Neural cell (in vitro differentiated cells): Measurements from ENCODE around the gene ZBTB25. TPM values are rescaled to one million over a fixed set of nuclear protein-coding genes. Genes with fewer than 3 reads are reported as not detected.

ENCODE experiments used
- H2AFZ ChIP-seq: fragments of 200-600, 300-800 bp; sonication (generic), shearing (Covaris generic); 2 replicates; pipeline ENCODE4 v1.6.0; 2014; ENCODE audit warnings: low read depth, mild to moderate bottlenecking, antibody characterized with exemption, low read length, moderate library complexity
- H3F3A ChIP-seq: fragments of 200-600 bp; shearing (Covaris generic); 2 replicates; pipeline ENCODE4 v1.6.1; 2016; ENCODE audit warnings: mild to moderate bottlenecking, moderate library complexity, mixed read lengths, antibody characterized with exemption, low read length; ENCODE audit not compliant: insufficient read depth, poor library complexity, severe bottlenecking
- H3K27ac ChIP-seq: fragments of 200-600, 300-800 bp; sonication (generic), shearing (Covaris generic); 2 replicates; pipeline ENCODE4 v1.5.1; 2014; ENCODE audit warnings: mild to moderate bottlenecking, low read length, moderate library complexity
- H3K27me3 ChIP-seq: fragments of 300-800, 200-600 bp; sonication (generic), shearing (Covaris generic); 2 replicates; pipeline ENCODE4 v1.6.0; 2014; ENCODE audit warnings: mild to moderate bottlenecking, low read depth, low read length, moderate library complexity; ENCODE audit not compliant: insufficient read depth
- H3K36me3 ChIP-seq: fragments of 300-800, 200-600 bp; sonication (generic), shearing (Covaris generic); 2 replicates; pipeline ENCODE4 v1.5.1; 2014; ENCODE audit warnings: mild to moderate bottlenecking, antibody characterized with exemption, low read length, moderate library complexity; ENCODE audit not compliant: insufficient read depth
- H3K4me2 ChIP-seq: fragments of 300-800, 200-600 bp; sonication (generic), shearing (Covaris generic); 2 replicates; pipeline ENCODE4 v1.6.0; 2014; ENCODE audit warnings: mild to moderate bottlenecking, low read length
- H3K4me3 ChIP-seq: fragments of 300-800, 200-600 bp; sonication (generic), shearing (Covaris generic); 2 replicates; pipeline ENCODE4 v1.5.1; 2014; ENCODE audit warnings: mild to moderate bottlenecking, low read length, moderate library complexity
- H3K79me2 ChIP-seq: fragments of 200-600 bp; shearing (Covaris generic); replicated peaks from 2 replicates; pipeline ENCODE4 v1.6.0; 2014; ENCODE audit warnings: mild to moderate bottlenecking, low read length, moderate library complexity; ENCODE audit not compliant: insufficient read depth
- H3K9ac ChIP-seq: fragments of 300-800, 200-600 bp; sonication (generic), shearing (Covaris generic); 2 replicates; pipeline ENCODE4 v1.6.1; 2016; ENCODE audit warnings: mild to moderate bottlenecking, low read length, mixed read lengths
- H3K9me2 ChIP-seq: fragments of 200-600 bp; shearing (Covaris generic); 2 replicates; pipeline ENCODE4 v1.6.1; 2016; ENCODE audit warnings: mild to moderate bottlenecking, low read length, mixed read lengths; ENCODE audit not compliant: insufficient read depth
- H3K9me3 ChIP-seq: fragments of 200-600, 300-800 bp; sonication (generic), shearing (Covaris generic); 2 replicates; pipeline ENCODE4 v1.6.1; 2016; ENCODE audit warnings: mild to moderate bottlenecking, mixed run types, low read length, moderate library complexity, mixed read lengths
- H4K20me1 ChIP-seq: fragments of 200-600 bp; shearing (Covaris generic); 2 replicates; pipeline ENCODE4 v1.6.1; 2016; ENCODE audit warnings: mild to moderate bottlenecking, mixed run types; ENCODE audit not compliant: insufficient read depth
- CTCF ChIP-seq: fragments of 450-650 bp; IDR thresholded peaks from 2 replicates; pipeline ENCODE4 v1.5.1; 2014; ENCODE audit warnings: antibody characterized with exemption, mild to moderate bottlenecking, moderate library complexity; ENCODE audit not compliant: poor library complexity, severe bottlenecking
- EP300 ChIP-seq: fragments of 450-650 bp; conservative IDR thresholded peaks from 2 replicates; pipeline ENCODE4 v1.6.1; 2014; ENCODE audit warnings: antibody characterized with exemption, mild to moderate bottlenecking, moderate library complexity; ENCODE audit not compliant: poor library complexity, severe bottlenecking
- EZH2 ChIP-seq: fragments of 200-600, 300-800 bp; shearing (Covaris generic), sonication (generic); IDR thresholded peaks from 2 replicates; pipeline ENCODE4 v1.6.1; 2014; ENCODE audit warnings: antibody characterized with exemption, low read length, borderline replicate concordance, mild to moderate bottlenecking; ENCODE audit not compliant: insufficient read depth, poor library complexity, severe bottlenecking
- MXI1 ChIP-seq: fragments of 450-650 bp; conservative IDR thresholded peaks from 2 replicates; pipeline ENCODE4 v1.6.1; 2014; ENCODE audit warnings: antibody characterized with exemption, mild to moderate bottlenecking; ENCODE audit not compliant: poor library complexity, severe bottlenecking
- POLR2AphosphoS5 ChIP-seq: IDR thresholded peaks from 2 replicates; pipeline ENCODE4 v1.6.1; 2012
- RAD21 ChIP-seq: fragments of 450-650 bp; conservative IDR thresholded peaks from 2 replicates; pipeline ENCODE4 v1.6.1; 2014; ENCODE audit warnings: antibody characterized with exemption, mild to moderate bottlenecking, moderate library complexity
- SMC3 ChIP-seq: fragments of 450-650 bp; conservative IDR thresholded peaks from 2 replicates; pipeline ENCODE4 v1.6.1; 2014; ENCODE audit warnings: antibody characterized with exemption, mild to moderate bottlenecking, moderate library complexity; ENCODE audit not compliant: poor library complexity
- TAF1 ChIP-seq: IDR thresholded peaks from 2 replicates; pipeline ENCODE4 v1.6.1; 2012; ENCODE audit warnings: low read depth
- polyA plus RNA-seq: library from polyadenylated mRNA; depleted of rRNA; stranded (reverse); fragments of >200 nt; gene quantifications from 2 replicates; pipeline ENCODE4 v1.2.3, GENCODE V29; 2014
- TF ChIP-seq, protein P1 (sequence below): IDR thresholded peaks from 2 replicates; pipeline ENCODE4 v1.6.1; 2012; ENCODE audit warnings: borderline replicate concordance

Gene ZBTB25
- polyA plus RNA-seq, 1 donor from 2014 or later = 5.3 TPM

DNA sequence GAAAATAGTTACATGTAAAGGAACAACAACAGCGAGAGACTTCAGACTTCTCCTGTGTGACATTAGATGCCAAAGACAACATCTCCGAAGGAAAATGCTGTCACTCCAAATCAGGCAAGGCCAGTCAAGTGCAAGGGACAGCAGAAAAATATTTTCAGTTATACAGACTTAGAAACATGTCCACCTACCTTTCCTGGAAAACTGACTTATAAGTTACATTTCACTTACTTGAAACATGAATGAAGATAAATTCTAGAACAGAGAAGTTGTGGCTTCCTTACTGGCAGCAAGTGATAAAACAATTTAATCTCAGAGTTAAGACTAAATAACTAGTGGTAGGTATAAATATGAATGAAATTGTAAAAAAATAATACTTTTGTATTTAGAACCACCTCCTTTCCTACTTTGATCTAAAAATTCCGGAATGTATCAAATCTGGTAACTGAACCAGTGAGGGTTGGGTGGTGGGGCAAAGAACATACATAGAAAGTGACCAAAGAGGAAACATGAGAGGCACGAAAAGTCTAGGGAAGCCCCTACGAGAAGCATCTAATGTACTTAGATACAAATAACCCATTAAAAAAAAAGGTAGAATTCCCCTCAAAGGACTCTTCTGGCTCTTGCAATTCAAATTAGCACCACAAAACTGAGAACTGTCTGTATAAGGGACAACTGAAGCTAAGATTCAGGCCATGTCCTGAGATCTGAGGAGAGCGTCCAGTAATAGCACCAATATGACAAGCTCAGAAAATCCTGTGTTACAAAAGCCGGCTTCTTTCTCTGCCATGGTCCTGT lies 94.3 kb downstream of the ZBTB25 start:
- Histone ChIP-seq H2AFZ (no peak overlapping the region), H3K9me2 (no peaks in the 10 kb centered on the region), H3F3A (no peaks in the 10 kb centered on the region), H3K9ac (no peak overlapping the region), H3K27ac (no peak overlapping the region), H3K9me3 (no peaks in the 10 kb centered on the region), H4K20me1 (no peaks in the 10 kb centered on the region), H3K36me3 (no peaks in the 10 kb centered on the region), H3K79me2 (no peaks in the 10 kb centered on the region), H3K4me2 (no peak overlapping the region), H3K4me3 (no peak overlapping the region), H3K27me3 (no peaks in the 10 kb centered on the region)
- no peak for TF ChIP-seq RAD21
- TF ChIP-seq, protein P1, sequence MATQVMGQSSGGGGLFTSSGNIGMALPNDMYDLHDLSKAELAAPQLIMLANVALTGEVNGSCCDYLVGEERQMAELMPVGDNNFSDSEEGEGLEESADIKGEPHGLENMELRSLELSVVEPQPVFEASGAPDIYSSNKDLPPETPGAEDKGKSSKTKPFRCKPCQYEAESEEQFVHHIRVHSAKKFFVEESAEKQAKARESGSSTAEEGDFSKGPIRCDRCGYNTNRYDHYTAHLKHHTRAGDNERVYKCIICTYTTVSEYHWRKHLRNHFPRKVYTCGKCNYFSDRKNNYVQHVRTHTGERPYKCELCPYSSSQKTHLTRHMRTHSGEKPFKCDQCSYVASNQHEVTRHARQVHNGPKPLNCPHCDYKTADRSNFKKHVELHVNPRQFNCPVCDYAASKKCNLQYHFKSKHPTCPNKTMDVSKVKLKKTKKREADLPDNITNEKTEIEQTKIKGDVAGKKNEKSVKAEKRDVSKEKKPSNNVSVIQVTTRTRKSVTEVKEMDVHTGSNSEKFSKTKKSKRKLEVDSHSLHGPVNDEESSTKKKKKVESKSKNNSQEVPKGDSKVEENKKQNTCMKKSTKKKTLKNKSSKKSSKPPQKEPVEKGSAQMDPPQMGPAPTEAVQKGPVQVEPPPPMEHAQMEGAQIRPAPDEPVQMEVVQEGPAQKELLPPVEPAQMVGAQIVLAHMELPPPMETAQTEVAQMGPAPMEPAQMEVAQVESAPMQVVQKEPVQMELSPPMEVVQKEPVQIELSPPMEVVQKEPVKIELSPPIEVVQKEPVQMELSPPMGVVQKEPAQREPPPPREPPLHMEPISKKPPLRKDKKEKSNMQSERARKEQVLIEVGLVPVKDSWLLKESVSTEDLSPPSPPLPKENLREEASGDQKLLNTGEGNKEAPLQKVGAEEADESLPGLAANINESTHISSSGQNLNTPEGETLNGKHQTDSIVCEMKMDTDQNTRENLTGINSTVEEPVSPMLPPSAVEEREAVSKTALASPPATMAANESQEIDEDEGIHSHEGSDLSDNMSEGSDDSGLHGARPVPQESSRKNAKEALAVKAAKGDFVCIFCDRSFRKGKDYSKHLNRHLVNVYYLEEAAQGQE = no peak
- no peak for TF ChIP-seq POLR2AphosphoS5
- no peak for TF ChIP-seq EZH2
- no peak for TF ChIP-seq TAF1
- TF ChIP-seq CTCF = no peak
- TF ChIP-seq MXI1 = no peak
- no peak for TF ChIP-seq SMC3
- no peak for TF ChIP-seq EP300

DNA sequence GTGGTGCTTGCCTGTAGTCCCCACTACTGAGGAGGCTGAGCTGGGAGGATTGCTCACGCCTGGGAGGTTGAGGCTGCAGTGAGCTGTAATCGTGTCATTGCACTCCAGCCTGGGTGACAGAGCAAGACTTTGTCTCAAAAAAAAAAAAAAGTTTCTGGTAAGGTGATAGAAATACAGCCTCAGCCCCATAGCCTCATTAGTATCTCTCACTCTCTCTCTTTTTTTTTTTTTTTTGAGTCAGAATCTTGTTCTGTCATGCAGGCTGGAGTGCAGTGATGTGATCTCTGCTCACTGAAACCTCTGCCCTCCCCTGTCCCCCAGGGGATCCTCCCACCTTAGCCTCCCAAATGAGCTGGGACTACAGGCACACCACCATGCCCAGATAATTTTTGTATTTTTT lies 96.3 kb downstream of the ZBTB25 start:
- Histone ChIP-seq H3K9me3 (no peaks in the 10 kb centered on the region), H3K27ac (no peak overlapping the region), H3K9ac (no peak overlapping the region), H3K4me2 (no peak overlapping the region), H3K27me3 (no peaks in the 10 kb centered on the region), H4K20me1 (no peaks in the 10 kb centered on the region), H3K79me2 (no peaks in the 10 kb centered on the region), H3K36me3 (no peaks in the 10 kb centered on the region), H2AFZ (no peak overlapping the region), H3F3A (no peaks in the 10 kb centered on the region), H3K9me2 (no peaks in the 10 kb centered on the region), H3K4me3 (no peak overlapping the region)
- TF ChIP-seq RAD21 (no peak), EP300 (no peak), SMC3 (no peak), MXI1 (no peak), EZH2 (no peak), CTCF (no peak), TAF1 (no peak), POLR2AphosphoS5 (no peak)
- TF ChIP-seq, protein P1 = no peak
